ENCODE results near the gene SETDB2. TPM values are rescaled to one million over a fixed set of nuclear protein-coding genes. Genes with fewer than 3 reads are reported as not detected.

SETDB2 gene
- total RNA-seq, 1 experiment from 2014 or later, result 5.2 TPM

DNA sequence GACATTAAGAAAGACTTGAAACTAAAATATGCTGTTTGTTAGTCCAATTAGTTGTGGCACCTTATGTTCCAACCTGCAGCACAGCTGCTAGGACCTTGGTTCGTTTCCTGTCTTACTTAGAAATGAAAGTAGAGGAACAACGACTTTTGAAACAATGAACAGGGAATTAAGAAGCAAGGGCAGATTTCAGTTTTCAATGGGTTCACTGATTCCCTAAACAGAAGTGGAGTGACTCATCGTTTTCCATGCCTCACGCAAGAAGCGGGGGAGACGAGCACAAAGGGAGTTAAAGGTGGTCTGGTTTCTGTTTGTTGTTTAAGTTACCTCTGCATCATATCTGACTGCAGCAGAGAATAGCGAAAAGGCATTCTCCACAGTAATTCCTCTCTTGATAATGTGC lies 96.5 kb downstream of the SETDB2 start:
- POLR2A ChIA-PET, result no interaction called here
- H4K20me1 ChIP-seq (ENCODE audit: insufficient read depth), result no peaks in the 10 kb centered on the region
- no peaks in the 10 kb centered on the region for H3K27me3 ChIP-seq (ENCODE audit: insufficient read depth, low read length)
- no peaks in the 10 kb centered on the region for H3K9me2 ChIP-seq (ENCODE audit: insufficient read depth)
- no peaks in the 10 kb centered on the region for H3K9me3 ChIP-seq (ENCODE audit: control insufficient read depth in 1 of 2, insufficient read depth in 1 of 2, low read depth in 1 of 2, low read length in 2 of 2)
- H3K79me2 ChIP-seq (ENCODE audit: insufficient read depth, low read length), result no peaks in the 10 kb centered on the region
- no peak overlapping the region for H3K9ac ChIP-seq (ENCODE audit: low read length)
- H3K36me3 ChIP-seq (ENCODE audit: control insufficient read depth in 1 of 2, insufficient read depth in 2 of 2, low read length in 2 of 2), result peaks cover 0 to 18% of the 10 kb centered on the region in 2 experiments; a peak in 2 of 4 replicates
- no peak for DNase-seq (ENCODE audit: low read depth, low spot score)
- no TSS peak for BruUV-seq (replicated peaks)
- no peak for TF ChIP-seq TCF7L2 (IDR thresholded peaks at IDR 0.05; ENCODE audit: borderline replicate concordance, extremely low read depth, insufficient read depth, insufficient read length)
- TF ChIP-seq, protein P1, sequence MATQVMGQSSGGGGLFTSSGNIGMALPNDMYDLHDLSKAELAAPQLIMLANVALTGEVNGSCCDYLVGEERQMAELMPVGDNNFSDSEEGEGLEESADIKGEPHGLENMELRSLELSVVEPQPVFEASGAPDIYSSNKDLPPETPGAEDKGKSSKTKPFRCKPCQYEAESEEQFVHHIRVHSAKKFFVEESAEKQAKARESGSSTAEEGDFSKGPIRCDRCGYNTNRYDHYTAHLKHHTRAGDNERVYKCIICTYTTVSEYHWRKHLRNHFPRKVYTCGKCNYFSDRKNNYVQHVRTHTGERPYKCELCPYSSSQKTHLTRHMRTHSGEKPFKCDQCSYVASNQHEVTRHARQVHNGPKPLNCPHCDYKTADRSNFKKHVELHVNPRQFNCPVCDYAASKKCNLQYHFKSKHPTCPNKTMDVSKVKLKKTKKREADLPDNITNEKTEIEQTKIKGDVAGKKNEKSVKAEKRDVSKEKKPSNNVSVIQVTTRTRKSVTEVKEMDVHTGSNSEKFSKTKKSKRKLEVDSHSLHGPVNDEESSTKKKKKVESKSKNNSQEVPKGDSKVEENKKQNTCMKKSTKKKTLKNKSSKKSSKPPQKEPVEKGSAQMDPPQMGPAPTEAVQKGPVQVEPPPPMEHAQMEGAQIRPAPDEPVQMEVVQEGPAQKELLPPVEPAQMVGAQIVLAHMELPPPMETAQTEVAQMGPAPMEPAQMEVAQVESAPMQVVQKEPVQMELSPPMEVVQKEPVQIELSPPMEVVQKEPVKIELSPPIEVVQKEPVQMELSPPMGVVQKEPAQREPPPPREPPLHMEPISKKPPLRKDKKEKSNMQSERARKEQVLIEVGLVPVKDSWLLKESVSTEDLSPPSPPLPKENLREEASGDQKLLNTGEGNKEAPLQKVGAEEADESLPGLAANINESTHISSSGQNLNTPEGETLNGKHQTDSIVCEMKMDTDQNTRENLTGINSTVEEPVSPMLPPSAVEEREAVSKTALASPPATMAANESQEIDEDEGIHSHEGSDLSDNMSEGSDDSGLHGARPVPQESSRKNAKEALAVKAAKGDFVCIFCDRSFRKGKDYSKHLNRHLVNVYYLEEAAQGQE (IDR thresholded peaks at IDR 0.05; ENCODE audit: low read depth), result no peak
- no peak for TF ChIP-seq YY1 (IDR thresholded peaks at IDR 0.05; ENCODE audit: extremely low read depth, insufficient replicate concordance, low read depth, low read length)
- no peak for TF ChIP-seq ZNF274 (IDR thresholded peaks at IDR 0.05; ENCODE audit: low read depth, low read length)
- TF ChIP-seq EZH2 (IDR thresholded peaks at IDR 0.05), result no peak
- no peak for TF ChIP-seq EGR1 (IDR thresholded peaks at IDR 0.05; ENCODE audit: low read depth)
- TF ChIP-seq RAD21 (IDR thresholded peaks at IDR 0.05; ENCODE audit: low read depth), result no peak
- TF ChIP-seq ZFX (IDR thresholded peaks at IDR 0.05), result no peak
- TF ChIP-seq SRF (IDR thresholded peaks at IDR 0.05; ENCODE audit: low read depth), result no peak
- no peak overlapping the region for H3K4me2 ChIP-seq (ENCODE audit: low read length)
- H2AFZ ChIP-seq (ENCODE audit: low read depth, low read length, poor library complexity, severe bottlenecking), result no peak overlapping the region
- RAD21 ChIA-PET (ENCODE audit: low non-redundant PET in 1 of 2, low total read pairs in 2 of 2, uncharacterized antibody in 2 of 2, unreplicated experiment in 2 of 2), result no interaction called here
- CTCF ChIA-PET, result no interaction called here
- ATAC-seq, result no peak
- intact Hi-C loops (cut with micrococcal nuclease), result no loop called here
- H3K4me3 ChIP-seq (replicated peaks in 1 of 2; ENCODE audit: low read depth in 1 of 2, low read length in 2 of 2), result no peak overlapping the region
- no peak overlapping the region for H3K27ac ChIP-seq (ENCODE audit: low read depth, low read length)
- H3K4me1 ChIP-seq (ENCODE audit: control insufficient read depth in 1 of 2, insufficient read depth in 2 of 2, low read length in 2 of 2), result no peaks in the 10 kb centered on the region
